Measurements from ENCODE around the gene RRAGD.
A peak's percentile ranks its signal among the peaks of the same experiment; 100 is the strongest.

RRAGD gene, protein sequence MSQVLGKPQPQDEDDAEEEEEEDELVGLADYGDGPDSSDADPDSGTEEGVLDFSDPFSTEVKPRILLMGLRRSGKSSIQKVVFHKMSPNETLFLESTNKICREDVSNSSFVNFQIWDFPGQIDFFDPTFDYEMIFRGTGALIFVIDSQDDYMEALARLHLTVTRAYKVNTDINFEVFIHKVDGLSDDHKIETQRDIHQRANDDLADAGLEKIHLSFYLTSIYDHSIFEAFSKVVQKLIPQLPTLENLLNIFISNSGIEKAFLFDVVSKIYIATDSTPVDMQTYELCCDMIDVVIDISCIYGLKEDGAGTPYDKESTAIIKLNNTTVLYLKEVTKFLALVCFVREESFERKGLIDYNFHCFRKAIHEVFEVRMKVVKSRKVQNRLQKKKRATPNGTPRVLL

DNA sequence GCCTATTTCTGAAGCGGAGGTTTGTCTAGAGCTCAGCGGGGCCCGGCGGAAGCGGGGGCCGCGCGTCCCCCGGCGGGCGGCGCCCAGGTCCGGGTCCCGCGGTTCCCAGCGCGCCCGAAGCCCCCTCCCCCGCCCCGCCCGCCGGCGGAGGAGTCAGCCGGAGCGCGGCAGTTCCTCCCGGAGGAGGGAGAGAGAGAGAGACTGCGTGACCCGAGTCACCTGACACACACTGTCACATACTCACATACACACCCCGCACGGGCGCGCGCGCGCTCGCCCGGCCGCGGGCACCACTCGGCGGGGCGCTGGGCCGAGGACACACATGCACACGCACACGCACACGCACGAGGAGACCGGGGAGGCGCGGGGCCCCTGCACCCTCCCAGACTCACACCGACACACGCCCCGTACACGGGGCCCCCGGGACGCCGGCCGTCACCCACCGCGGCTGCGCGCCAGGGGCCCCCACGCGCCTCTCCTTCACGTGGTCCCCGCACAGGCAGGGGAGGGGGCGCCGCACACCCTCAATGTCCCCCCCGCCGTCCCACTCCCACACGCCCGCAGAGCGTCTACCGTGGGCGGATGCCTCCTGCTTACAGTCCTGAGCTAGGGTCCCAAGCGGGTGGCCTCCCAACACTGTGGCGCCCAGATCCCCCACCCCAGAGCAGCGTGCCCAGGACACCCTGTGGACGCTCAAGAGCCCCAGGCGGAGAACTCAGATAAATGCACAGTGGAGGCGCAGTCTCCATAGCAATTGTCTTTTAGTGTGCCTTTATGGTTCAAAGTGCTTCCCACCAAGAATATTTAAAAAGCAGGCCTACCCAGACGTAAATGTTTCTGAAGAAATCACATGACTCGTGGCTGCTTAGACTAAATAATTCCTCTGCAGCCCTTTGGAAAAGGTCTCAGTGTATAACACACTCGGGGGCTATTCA lies at the start of gene RRAGD:
Gene RRAGD, minus strand, starts transcription at position 203 of the 935 bp plus-strand sequence. CDS start 280 bp downstream, outside the sequence.
- DNase-seq = peak in 54 of 56 donors; percentile 19 to 87 (median 72)

DNA sequence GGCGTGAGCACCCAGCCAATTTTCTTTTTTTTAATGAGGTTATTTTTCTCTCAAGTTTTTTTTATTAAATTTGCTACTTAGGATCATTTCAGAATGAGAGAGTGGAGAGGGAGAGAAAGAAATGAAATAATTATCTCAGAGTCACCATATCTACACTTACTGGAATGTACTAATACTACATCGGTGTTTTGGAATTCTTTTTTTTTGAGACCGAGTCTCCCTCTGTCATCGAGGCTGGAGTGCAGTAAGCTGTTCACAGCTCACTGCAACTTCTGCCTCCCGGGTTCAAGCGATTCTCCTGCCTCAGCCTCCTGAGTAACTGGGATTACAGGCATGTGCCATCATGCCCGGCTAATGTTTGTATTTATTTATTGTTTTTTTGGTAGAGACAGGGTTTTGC lies 48.6 kb upstream of the RRAGD start:
- no peak for DNase-seq

DNA sequence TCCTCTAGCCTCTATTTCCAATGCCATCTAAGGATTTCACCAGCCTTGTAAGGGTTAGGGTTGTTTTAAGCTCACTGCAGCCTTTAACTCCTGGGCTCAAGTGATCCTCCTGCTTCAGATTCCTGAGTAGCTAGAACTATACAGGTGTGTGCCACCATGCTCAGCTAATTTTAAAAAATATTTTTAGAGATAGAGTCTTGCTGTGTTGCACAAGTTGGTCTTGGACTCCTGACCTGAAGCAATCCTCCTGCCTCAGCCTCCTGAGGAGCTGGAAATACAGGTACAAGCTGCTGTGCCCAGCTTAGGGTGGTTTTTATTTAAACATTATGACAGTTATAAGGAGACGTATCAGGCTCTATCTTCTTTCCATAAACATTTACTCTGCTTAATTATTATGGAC lies 47.4 kb upstream of the RRAGD start:
- DNase-seq = no peak

DNA sequence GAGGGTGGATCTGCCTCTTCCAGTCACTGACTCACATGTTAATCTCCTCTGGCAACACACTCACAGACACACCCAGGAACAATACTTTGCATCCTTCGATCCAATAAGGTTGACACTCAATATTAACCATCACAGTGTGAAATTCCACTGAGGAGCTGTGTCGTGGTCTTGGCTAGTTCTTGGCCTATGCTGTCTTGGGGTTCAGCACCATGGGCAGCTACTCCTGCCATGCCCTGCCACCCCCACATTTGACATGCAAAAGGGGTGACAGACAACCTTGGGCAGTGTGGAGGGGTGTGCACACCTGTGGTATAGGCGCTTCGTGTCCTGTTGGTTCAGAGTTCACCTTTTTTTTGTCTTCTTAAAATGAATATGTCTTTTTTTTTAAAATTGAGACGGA lies 46.6 kb upstream of the RRAGD start:
- no peak for DNase-seq

DNA sequence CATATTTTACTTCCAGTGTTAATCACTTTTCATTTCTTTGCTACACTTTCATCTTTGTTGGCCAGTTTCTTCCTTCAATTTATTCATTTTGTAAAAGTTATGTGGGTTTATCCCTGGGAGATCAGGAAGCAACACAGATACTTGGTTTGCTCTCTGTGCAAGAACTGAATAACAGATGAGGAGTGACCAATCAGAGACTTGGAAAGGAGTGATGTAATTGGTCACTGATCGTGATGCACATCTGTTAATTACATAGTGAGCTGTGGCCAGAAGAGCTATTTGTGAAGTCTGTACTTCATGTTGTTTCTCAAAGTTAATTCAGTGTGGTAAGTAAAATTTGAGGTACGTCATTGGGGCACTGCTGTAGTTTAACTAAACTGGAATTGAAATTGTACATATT lies 42.2 kb upstream of the RRAGD start:
- no peak for DNase-seq

DNA sequence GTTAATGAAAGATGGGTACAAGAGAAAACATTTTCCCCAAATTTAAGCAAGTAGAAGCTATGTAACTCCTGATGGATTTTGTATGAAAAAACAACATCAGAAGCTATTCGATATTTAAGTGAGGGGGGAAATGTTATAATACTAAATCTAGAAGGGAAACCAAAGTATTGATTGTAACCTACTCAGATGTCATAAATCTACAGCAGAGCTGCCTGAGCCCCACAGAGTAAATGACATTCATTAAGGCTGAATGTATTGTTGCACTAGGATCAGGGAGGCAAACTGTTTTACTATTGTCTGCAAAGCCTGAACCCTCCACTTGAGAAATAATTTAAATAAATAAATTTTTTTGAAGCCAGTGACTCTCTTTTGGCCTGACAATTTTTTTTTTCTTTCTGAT lies 40.2 kb upstream of the RRAGD start:
- no peak for DNase-seq

DNA sequence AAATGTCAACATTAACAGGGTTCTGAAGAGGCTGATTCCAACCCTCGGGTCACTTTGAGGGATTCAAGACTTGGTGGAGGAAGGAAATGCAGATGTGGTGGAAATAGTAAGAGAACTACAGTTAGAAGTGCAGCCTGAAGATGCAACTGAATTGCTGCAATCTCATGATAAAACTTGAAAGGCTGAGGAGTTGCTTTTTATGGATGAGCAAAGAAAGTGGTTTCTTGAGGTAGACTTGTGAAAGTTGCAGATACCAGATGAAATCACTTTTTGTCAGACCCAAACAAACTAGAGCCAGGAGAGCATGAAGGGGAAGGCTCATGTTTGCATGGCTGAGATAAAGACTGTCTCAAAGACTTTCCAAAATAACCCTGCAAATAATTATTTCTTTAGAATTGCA lies 37.1 kb upstream of the RRAGD start:
- DNase-seq = no peak

DNA sequence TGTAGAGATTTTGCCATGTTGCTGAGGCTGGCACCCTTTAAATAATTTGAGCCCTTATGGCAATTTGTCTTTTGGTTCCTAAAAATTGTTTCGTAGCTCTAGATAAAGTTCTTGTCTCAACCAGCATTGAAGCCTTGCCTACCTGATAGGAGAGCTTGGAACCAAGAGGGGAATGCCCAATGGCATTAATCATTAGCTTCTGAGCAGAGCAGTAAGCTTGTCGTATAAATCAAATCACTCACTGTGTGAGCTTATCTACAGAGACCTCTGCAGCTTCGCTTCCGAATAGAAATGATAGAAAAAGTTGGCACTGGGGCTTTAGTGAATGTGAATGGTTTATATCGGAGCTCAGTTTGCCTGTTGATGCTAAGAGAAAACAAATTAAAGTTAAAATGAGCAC lies 31.6 kb upstream of the RRAGD start:
- no peak for DNase-seq

DNA sequence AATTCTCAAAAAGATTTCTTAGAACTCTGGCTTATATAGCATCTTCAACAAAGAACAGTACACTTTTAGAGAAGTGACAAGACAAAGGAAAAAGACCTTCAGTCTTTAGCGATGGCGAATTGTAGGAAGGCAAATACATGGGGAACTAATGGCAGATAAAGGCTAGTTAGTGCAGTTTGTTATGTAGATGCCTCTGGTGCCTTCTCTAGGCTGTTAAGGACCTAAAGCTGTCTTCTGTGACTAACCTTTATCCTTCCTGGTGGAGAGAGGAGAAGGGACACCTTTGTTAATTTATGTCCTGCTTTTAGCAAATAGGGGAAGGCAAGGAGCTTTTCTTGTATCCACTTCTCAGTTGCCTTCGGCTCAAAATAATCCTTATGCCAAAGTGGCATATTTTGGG lies 28.1 kb upstream of the RRAGD start:
- no peak for DNase-seq

DNA sequence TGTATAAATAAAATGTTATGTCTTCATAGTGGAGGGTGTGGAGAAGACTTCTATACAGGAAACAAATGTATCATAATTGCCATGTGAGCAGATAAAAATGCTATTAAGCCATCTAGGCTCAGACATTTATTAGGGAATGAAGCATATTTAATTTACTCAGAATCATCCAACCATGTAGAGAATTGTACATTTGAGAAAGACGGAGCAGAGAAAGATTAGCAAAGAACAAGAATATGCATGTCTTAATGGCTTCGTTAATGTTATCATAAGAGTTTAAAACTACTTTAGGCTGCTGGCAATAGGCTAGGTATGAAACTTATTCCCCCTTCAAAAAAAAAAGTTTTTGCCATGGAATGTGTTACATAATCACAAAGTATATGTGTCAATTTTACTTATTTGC lies 26.9 kb upstream of the RRAGD start:
- no peak for DNase-seq

DNA sequence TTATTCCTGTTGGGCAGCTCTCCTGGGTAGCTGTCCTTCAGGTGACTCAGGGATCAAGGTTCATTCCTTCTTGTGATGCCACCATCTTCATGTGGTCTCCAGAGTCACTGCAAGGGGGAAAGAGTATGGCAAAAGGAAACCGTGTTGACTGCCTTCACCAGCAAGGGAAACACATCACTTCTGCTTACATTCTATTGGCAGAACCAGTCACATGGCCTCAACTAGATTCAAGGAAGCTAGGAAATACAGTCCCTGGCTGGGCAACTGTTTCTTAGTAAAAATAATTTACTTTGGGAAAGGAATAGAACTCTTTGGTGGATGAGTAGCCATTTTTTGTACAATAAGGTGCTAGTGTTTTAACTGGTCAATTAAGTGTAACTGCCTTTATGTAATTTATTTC lies 26.2 kb upstream of the RRAGD start:
- DNase-seq = no peak

DNA sequence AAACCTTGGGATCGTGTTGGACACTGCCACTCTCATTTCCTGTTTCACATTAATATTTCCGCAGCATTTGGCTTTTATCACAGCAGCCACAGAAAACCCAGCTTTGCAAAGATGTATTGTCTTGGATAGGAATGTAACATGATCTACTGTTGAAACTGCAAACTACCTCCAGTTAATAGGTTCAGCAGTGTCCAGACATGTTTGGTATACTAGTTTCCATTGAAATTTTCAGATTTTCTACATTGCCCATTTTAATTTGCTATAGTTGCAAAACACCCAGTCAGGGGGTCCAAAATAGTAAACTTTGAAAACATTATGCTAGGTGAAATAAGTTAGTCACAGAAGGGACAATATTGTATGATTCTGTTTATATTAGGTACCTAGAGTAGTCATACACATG lies 24.2 kb upstream of the RRAGD start:
- no peak for DNase-seq

DNA sequence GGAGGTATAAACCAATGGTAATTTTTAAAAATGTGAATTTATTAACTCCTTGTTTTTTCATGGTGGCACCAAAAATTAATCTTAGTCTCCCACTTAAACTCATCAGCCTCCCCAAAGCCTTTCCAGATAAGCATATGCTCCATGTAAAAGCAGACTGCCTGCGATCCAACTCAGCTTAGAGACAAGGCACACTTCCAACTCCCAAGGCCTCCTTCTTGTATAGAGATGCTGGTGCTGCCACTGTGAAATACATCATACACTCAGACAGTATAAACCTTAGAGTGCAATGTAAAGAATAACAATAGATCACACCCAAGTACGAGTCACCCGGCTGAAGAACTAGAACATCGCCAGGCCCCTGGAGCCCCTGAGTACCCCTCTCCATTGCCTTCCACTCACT lies 22.9 kb upstream of the RRAGD start:
- peak in 1 of 56 donors; percentile 11 for DNase-seq

DNA sequence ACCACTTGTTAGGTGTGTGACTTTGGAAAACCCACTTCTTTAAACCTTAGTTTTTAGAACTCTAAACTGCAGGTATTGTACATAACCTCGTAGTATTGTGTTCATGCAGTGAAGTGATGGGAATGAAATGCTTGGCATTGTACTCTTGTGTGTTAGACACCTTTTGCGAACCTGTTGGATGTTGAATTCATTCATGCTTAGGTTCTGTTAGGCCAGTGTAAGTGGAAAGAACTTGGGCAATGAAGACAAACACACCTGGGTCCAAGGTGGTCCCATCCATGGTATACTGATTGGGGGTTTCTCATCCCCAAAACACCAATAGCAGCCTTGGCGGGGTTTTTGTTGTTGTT lies 22.1 kb upstream of the RRAGD start:
- DNase-seq = no peak

DNA sequence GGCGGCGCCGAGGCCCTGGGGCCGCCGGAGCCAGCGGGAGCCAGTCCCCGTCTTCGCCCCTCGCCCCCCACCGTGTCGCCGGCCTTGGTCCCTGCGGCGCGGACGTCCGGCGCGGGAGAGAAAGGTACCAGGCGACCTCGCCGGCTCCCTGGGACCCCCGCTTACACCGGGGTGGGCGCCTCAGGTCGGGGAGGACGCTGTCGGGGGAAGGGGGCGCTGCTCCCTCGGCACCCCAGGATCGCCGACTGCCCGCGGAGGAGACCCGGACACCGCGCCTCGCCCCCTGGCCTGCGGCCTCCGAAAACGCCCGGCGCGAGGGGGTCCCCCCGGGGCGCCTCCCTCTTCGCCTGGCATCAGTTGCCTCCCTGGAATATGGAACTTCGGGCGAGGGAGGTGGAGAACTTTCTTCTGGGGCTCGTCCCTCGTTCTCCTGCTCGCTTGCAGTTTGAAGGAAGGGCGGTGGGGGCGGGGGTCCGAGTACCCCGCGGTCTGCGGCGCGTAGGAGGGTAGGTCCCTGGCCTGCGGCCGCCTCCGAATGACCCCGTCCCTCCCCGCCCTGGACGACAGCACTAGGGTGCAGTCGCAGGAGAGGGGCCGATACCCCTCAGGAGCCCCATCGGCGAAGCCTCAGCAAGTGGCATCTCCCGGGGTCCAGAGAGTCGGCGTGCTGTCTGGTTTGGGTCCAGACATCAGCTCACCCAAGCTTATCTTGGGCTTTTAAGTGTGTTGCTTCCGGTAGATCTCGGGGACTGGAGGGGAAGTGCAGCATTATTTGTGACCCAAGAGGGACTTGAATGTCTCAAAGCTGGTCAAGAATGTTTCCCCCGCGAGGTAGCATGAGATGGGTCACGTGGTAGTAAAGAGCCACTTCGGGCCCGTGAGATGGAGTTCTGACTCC lies 21.4 kb upstream of the RRAGD start:
- DNase-seq = peak in 4 of 56 donors; percentile 19 to 33 (median 22)

DNA sequence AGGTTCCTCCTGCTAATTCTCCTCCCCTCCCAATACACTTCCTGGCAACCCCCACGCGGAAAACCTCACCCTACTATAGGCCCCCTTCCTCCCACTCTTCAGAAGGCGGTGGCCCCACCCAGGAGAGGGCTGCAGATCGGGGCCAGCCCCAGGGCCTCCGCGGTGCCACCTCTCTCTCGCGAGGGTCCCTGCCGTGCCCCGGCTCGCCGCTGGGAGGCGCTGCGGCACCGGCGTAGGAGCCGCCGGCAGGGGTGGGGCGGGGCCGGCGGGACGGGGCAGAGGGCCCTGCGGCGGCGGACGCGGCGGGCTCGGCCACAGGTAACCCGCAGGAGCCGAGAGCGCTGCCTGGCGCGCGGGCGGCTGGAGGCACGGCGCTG lies 20.8 kb upstream of the RRAGD start, which contains the start of gene ANKRD6:
Gene ANKRD6, plus strand, starts transcription at position 278 of the 377 bp plus-strand sequence. CDS start 133,825 bp downstream, outside the sequence.
- DNase-seq = peak in 41 of 56 donors; percentile 7 to 82 (median 35)

DNA sequence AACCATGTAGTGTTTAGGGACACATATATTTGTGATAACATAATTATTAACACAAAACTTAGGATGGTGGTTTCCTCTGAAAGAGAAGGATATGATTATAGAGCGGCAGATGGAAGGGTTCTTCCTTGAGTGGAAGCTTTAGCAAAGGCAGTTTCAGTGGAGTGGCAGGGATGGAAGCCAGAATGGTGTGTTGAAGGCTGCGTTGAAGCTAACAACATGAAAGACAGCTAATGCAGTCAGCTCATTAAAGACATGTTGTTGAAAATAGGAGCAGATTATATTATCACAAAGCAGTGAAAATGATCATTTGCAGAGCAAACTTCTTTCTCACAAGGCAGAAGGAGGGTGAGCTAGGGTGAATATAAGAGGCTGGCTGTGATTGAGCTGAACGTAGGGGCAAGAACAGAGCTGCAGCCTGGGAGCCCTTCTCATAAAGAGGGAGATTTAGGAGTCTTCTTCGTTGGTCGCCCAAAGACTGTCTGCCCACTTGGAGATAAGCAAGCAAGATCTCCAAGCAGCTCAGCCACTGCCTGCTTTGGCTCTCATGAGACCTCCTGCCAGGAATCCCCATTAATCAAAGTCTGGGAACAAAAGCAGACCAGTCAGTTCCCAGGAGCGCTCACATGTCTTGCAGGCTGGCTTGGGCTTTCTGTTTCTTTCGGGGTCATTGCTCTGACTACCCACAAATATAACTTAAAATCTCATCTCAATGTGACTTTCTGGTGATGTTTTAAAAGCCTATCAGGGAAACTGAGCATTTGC lies 18.3 kb upstream of the RRAGD start:
- no peak for DNase-seq

DNA sequence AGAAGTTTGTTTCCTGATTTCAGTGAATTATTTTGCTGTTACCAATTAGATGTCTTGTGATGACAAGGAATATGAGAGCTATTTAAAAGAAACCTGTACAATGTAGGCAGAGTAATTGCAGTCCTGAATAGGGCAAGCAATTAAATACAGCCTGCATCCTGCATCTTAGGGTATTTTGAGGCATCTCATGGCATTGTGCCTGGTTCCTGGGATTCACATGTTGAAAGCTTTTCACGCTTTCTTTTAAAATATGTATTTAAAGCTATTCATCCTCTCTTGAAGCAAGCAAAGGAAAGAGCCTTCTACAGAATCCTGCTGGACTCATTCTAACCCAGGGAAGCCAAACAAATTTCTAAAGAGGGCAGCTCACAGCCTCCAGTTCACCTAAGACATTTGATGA lies 4.7 kb upstream of the RRAGD start:
- no peak for DNase-seq

DNA sequence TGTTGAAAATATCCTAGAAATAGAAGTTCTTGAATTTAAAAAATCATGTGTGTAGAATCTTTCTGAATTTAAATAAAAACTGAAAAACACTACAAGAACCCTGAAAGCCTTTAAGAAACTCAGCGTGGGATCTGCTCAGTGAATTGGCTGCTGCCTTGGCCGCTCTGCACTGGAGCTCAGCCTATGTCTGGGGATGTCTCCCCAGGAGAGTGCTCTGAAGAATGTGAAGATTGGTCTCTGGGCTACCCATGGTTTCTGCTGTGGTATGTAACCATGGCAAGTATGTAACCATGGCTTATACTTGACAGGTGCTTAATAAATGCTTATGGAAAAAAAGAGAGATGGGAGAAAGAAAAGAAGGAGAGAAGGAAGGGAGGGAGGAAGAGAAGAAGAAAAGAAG lies 3.1 kb upstream of the RRAGD start:
- no peak for DNase-seq

DNA sequence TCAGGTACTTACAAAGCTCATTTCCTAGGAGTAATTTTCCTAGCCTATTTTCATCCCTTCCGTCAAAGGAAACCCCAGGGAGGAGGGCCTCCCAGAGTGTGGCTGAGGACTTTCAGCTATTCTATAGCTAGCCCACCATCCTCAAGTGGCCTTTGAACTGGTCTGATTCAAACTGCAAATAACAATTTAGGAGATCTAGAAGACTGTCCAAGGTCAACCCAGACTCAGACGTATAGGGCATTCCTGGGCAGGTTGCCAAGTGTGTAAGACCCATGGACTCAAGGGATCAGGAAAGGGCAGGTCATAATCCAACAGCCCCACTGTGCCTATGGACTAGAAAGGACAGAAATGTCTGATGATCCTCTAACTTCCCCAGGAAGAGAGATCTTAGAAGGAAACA lies 2.1 kb upstream of the RRAGD start:
- no peak for DNase-seq

DNA sequence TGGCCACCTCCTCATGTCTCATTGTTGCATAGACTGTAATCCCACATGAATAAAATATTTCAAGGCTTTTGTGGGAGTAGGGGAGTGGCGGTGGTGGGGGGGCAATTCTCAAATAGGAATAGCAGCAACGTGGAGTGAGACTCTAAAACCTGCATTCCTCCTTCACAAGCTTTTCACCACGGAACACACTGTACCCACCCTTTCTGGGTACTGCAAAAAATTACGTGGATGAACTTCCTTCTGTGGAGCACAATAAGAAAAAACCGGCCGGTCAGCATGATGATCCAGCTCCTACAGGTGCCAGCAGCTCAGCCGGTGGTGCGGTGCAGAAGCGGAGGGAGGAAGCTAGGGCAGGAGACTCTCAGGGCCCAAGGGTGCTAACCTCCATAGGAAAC lies 930 bp upstream of the RRAGD start:
- peak in 2 of 56 donors; percentile 42 to 60 for DNase-seq

Data from amygdala (tissue), 56 donors.